ENCODE data around the gene RPS2. TPM values are rescaled to one million over a fixed set of nuclear protein-coding genes. Genes with fewer than 3 reads are reported as not detected.

The RPS2 gene
- total and polyA plus RNA-seq, 2 donors (not counting 1 experiment from before 2014, with no cell fraction given) = 1,683 to 2,596 TPM

GRCh38 chr16:1960665-1961630 lies 3.7 kb downstream of the RPS2 start:
- Histone ChIP-seq H3K27ac (ENCODE audit: insufficient read depth, low read length) (no peak overlapping the region), H4K20me1 (ENCODE audit: control insufficient read depth, extremely low read depth, insufficient read depth, low read length) (no peaks in the 10 kb centered on the region), H3K4me1 (ENCODE audit: control insufficient read depth, extremely low read depth, insufficient read depth, low read length) (peaks cover 9% of the 10 kb centered on the region), H3K36me3 (ENCODE audit: control insufficient read depth, insufficient read depth, low read length) (peaks cover 26% of the 10 kb centered on the region), H3K9me3 (ENCODE audit: control insufficient read depth, insufficient read depth, low read depth, low read length) (no peaks in the 10 kb centered on the region), H3K4me3 (replicated peaks in 1 of 4; ENCODE audit: control extremely low read depth in 1 of 4, insufficient read depth in 1 of 4, low read depth in 3 of 4, low read length in 4 of 4) (peak overlapping the region; percentile 72 to 84 (median 80)), H3K27me3 (ENCODE audit: control insufficient read depth, insufficient read depth, low read length) (no peaks in the 10 kb centered on the region), H3K9ac (ENCODE audit: insufficient read depth, low read length) (no peak overlapping the region), H3K79me2 (ENCODE audit: control insufficient read depth, insufficient read depth, low read length) (peaks cover 51% of the 10 kb centered on the region), H3K4me2 (ENCODE audit: extremely low read depth, insufficient read depth, low read length) (peak overlapping the region; percentile 93), H2AFZ (ENCODE audit: low read length) (no peak overlapping the region)
- peak; percentile 48 to 49 for DNase-seq (ENCODE audit: low read depth in 2 of 2)
- TF ChIP-seq CTCF (conservative IDR thresholded peaks at IDR 0.05 in 1 of 2, IDR thresholded peaks at IDR 0.05 in 1 of 2; ENCODE audit: low read depth in 1 of 2, low read length in 2 of 2) (no peak), EZH2 (IDR thresholded peaks at IDR 0.05; ENCODE audit: low read length, missing control alignments) (no peak)

- Histone ChIP-seq H3K4me3 (replicated peaks in 1 of 4; ENCODE audit: control extremely low read depth in 1 of 4, insufficient read depth in 1 of 4, low read depth in 3 of 4, low read length in 4 of 4) (peak within 1 kb of the TSS; percentile 72 to 84 (median 80)), H3K79me2 (ENCODE audit: control insufficient read depth, insufficient read depth, low read length) (peaks cover 39% of the 10 kb centered on the region), H3K9me3 (ENCODE audit: control insufficient read depth, insufficient read depth, low read depth, low read length) (no peaks in the 10 kb centered on the region), H3K4me1 (ENCODE audit: control insufficient read depth, extremely low read depth, insufficient read depth, low read length) (peaks cover 6% of the 10 kb centered on the region), H4K20me1 (ENCODE audit: control insufficient read depth, extremely low read depth, insufficient read depth, low read length) (no peaks in the 10 kb centered on the region), H2AFZ (ENCODE audit: low read length) (peak within 1 kb of the TSS; percentile 85), H3K36me3 (ENCODE audit: control insufficient read depth, insufficient read depth, low read length) (peaks cover 26% of the 10 kb centered on the region), H3K9ac (ENCODE audit: insufficient read depth, low read length) (peak within 1 kb of the TSS; percentile 84), H3K4me2 (ENCODE audit: extremely low read depth, insufficient read depth, low read length) (peak within 1 kb of the TSS; percentile 93), H3K27ac (ENCODE audit: insufficient read depth, low read length) (peak within 1 kb of the TSS; percentile 77), H3K27me3 (ENCODE audit: control insufficient read depth, insufficient read depth, low read length) (no peaks in the 10 kb centered on the region)
- DNase-seq (ENCODE audit: low read depth in 2 of 2) = peak; percentile 83 to 91
- TF ChIP-seq EZH2 (IDR thresholded peaks at IDR 0.05; ENCODE audit: low read length, missing control alignments) = no peak
- TF ChIP-seq CTCF (conservative IDR thresholded peaks at IDR 0.05 in 1 of 2, IDR thresholded peaks at IDR 0.05 in 1 of 2; ENCODE audit: low read depth in 1 of 2, low read length in 2 of 2) = peak; percentile 39 to 57
Observed at GRCh38 chr16:1959269-1960039, 5.2 kb downstream of the RPS2 start, which contains the start of gene NDUFB10. Gene NDUFB10, plus strand, starts transcription at chr16:1959538. Its CDS starts 87 bp downstream, at chr16:1959625.

Measured in fibroblast of lung (primary cell).